ENCODE measurements around the gene RNPEPL1.

GRCh38 chr2:240524963-240525718, 43.1 kb upstream of the RNPEPL1 start:
- TF ChIP-seq CTCF (conservative IDR thresholded peaks at IDR 0.05; ENCODE audit: low read depth in 2 of 2) (no peak), REST (IDR thresholded peaks at IDR 0.05; ENCODE audit: unreplicated experiment) (no peak), EZH2 (IDR thresholded peaks at IDR 0.05; ENCODE audit: low read depth, unreplicated experiment) (no peak), ETS1 (IDR thresholded peaks at IDR 0.05) (no peak), JUNB (IDR thresholded peaks at IDR 0.05; ENCODE audit: unreplicated experiment) (no peak), CREB1 (CRISPR knock-in tag; IDR thresholded peaks at IDR 0.05; ENCODE audit: low read depth) (no peak), ZNF331 (CRISPR knock-in tag; IDR thresholded peaks at IDR 0.05; ENCODE audit: low read depth) (no peak)
